Measurements from ENCODE around the gene ARHGAP25.

The ARHGAP25 gene

DNA sequence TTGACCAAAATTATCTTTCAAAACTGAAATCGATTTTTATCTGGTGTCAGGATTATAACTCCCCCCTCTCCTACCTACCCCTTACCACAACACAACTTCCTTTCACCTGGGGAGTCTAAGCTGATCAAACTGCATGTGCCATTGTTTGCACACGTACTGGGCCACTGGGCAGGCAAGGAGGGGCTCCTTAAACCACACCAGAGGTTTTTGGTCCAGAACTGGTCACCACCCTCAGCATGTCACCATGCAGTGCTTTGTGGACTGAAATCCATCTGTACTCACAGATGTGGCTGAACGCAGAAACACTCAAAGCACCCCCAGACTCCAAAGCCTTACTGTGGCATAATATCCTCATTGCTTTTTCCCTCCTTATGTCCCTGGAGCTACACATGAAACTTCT lies 13.9 kb upstream of the ARHGAP25 start:
- no peak for DNase-seq

DNA sequence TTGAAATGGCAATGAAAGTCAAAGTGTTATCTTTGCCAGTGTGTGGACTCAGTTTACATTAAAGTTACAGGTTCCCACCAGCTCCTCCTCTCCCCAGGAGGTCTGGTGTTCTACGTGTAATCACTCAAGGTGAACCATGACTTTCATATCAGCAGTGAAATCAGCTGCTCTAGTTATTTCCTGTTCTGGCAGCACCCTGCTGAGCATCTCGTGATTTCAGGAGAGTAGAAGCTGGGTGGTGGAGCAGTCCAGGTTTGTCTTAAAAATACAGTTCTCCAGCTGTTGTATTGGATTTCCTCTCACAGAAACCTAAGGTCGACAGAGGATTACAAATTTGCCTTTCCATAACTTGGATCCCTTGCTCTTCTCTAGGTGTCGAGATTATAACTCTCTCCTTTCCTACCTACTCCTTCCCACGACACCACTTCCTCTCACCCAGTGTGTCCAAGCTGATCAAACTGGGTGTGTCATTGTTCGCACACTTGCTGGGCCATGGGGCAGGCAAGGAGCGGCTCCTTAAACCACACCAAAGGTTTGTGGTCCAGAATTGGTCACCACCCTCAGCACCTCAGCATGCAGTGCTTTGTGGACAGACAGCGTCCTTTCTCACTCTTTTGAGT lies 13.0 kb upstream of the ARHGAP25 start:
- no peak for DNase-seq

DNA sequence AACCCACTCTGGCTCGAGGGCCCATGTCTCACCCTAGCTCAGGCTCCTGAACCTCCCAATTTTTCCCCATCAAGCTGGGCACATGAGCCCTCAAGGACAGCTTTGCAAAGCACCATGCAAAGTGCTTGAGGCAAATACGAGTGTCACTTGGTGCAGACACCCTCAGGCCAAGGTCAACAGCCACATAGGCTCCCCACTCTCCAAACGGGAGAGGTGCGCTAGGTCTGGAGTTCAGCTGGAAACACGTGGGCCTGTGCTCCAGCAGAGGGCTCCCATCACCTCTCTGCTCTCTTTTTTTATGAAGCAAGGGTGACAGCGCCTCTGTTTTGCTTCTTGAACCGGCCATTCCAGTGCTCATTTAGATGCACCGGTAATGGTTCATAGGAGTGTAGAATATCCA lies 11.9 kb upstream of the ARHGAP25 start:
- no peak for DNase-seq

DNA sequence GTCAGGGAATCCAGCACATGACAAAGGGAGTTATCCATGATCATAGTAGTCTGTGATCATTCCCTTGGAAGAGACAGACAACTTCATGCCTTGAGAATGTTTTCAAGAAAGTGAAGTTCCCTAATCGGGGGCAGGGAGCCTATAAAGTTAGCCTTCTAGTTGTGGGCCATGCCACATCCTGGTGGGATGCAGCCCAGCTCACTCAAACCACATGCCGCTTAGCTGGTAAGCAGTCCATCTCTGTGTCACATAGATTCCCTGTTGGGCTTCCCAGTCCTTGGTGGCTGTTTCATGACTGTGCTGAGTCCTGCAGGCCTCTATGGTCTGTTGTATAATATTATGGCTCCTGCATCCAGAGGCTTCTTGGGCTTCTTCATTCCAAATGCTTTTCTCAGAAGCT lies 11.4 kb upstream of the ARHGAP25 start:
- no peak for DNase-seq

DNA sequence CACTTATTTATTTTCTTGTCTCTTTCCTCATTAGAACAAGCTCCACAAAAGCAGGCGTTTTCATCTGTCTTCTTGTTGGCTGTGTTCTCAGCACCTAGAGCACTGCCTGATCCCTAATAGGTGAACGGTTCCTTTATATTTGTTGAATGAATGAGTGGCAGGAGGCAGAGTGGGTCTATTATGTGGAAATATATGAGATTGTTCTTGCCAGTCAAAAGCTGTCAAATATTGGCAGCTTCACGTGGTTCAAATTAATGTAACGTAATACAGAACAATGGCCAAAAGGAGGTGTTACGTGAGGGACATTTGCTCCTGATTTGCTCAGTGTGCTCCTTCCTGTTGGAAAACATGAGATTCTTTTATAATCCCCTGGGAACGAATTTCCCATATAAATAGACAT lies 8.5 kb upstream of the ARHGAP25 start:
- DNase-seq = no peak

DNA sequence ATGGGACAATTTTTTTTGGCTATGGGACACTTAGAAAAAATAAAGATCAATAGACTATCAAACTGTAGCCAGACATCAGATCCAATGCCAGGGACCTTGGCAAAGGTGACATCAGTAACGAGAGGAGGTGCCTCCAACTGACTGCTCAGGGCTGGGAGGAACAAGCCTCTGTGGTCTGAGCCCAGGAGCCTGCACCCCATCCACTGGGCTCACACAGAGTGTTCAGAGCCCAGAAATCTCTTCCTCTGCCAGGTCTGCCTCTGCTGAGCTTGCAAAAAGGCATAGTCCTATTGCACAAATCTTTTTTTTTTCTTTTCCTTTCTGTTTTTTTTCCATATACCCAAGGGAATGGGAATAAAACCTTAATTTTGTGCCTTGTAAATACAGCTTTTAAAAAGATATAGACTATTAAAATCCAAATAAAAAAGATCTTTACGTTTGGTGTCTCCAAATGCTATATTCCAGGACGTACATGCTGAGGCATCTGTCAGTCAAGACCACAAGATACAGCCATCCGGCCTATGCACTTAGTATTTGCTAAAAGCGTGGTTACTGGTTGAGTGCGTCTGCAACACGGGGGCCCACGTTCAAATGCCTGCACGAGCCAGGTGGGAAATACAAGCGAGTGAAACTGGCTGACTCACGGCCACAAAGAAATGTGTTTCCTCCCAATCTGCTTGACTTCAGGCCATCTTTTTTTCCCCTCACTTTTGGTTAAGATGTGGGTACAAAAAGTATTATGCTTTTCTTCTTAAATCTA lies 7.8 kb upstream of the ARHGAP25 start:
- DNase-seq = peak; percentile 84

DNA sequence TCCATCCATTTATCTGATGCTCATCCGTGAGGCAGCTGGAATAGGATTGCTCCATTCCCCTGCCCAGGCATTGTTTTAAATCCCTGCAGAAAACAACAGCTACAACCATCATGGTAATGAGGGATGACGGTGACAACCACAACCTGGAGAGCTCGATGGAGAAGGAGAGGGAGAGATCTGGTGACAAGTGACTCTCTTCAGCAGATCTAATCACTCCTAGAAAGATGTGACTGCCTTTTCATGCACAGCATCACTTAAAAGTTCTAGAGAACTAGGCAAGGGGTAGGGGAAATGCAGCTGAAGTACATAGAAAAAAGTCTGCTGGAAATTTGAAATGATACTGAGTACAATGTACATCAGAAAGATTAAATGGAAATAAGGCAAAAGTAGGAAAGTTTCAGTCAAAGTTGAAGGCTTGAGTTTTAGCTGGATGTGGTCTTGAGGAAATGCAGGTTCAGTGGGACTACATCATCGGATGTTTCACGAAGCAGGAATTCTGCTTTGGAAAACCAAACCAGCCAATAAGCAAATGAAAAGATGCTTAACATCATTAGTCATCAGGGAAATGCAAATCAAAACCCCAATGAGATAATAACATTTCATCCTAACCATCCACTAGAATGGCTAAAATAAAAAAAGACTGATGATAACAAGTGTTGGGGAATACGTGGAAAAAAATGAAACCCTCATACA lies 6.8 kb upstream of the ARHGAP25 start:
- DNase-seq = no peak

DNA sequence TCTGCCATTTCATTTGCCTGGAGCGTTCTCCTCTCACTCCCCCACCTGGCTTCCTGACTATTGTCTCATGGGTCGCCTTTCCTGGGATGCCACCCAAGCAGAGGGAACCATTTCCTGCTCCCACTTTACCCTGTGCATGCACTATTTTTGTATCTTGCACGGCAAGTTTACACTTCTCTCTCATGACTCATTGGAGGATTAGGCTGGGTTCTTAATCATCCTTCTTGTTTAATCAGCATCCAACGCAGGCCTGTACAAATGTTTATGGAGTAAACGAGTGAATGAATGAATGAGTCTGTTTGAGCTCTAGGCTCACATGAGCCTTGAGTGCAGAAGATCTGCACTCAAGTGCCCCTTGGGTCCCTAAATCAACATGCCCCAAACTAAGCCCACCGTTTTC lies 3.8 kb upstream of the ARHGAP25 start:
- DNase-seq = no peak

DNA sequence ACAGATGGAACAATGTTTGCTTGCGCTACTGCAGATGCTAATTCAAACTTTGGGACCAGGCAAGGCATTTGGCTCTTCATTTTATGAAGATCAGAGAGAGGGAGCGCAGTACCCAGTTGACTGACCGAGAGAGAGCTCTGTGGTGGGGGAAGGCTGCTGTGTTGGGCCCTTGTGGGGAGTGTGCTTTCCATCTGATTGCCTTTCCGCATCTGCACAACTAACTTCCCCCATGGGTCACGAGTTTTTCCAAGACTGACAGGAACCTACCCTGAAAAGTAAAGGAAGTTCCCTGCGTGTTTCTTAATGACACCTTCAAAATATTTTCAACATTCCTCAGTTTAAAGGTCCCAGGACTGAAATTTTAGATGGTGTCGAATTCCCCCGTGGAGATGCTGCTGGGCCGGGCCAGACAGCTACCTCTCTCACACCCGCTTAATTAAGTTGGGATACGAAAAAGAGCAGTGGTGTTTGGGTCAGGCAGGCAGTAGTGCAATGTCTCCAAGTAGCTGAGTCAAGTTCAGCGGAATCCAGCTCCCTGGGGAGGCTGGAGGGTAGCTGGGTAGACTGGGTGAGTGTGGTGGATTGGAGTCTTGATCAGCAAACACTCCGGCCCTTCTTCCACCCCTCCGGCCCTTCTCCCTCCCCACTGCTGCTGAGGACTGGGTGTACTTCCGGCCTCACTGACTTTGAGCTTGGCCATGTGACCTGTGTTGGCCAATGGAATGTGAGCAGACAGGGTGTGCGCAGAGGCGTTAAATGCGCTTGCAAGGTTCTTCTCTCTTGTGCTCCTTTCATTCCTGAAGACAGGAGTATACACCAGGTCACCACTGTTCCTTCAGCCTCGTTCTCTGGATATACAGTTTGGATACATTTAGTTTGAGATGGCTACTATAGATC lies 2.3 kb upstream of the ARHGAP25 start:
- DNase-seq = no peak

DNA sequence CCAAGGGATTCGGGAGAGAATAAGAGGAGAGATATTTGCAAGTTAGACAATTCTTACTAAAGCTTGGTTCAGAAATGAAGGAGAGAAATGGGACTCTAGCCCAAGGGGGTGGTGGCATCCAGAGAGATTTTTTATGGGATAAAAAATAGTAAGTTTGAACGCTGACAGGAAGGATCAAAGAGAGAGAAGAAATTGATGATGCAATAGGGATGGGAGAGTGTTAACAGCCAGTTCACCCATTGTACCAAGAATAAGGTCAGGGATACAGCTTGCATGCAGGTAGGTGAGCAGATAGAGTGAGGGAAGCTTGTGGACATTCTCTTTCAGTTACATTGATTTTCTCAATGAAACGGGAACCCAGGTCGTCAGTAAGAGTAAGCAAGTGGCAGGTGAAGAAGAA lies 1.2 kb upstream of the ARHGAP25 start:
- DNase-seq = no peak

DNA sequence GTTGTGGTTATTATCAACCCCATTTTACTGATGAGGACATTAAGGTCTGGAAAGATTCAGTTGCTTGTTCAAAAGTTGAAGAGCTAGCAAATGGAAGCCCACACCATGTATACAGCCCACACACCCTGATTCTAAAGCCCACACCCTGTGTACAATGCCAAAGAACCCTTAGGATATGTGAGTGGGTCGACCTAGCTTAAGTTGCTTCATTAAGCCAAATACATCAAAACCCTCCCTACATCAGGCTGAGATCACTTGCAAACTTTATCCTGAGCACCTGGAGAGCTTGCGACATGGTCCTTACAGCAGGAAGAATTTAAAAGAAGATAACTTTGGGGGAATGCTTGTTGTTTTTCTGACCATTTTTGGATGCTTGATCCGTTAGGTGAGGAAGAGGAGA lies 435 bp upstream of the ARHGAP25 start:
- DNase-seq = no peak

DNA sequence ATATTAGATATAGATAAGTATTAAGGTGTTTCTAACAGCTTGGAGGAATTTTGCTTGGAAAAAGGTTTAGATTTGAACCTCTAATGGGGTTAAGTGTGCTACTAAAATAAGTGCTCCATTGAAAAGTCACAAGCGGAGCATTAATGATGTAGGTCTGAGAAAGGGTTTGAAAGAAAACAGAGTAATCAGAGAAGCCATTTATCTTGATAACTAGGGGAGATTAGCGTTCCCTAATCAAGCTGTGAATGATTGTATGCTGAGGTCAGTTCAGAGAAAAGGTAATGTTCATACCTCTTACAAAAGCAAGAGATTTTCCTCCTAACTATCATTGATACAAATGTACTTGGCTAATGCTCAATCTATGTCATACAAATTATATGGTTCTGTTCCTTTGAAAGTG lies 1.5 kb downstream of the ARHGAP25 start:
- no peak for DNase-seq

DNA sequence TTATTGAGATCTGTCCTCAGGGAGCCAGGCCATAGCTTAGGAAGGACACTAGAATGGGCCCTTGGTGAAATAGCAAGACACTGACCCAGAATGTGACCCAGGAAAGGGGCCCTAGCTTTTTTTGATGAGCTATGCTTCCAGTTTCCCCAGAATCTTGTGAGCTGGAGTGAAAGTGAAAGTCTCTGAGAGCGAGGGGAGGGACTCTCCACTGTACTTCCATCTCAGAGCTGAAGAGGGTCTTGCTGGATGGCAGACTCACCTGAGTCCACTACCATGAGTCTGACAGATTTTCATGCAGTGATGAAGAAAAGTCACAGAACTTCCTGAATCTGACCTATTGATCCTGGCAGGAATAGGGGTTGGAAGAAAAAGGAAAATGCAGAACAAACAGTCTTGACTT lies 3.1 kb downstream of the ARHGAP25 start:
- peak; percentile 51 for DNase-seq

DNA sequence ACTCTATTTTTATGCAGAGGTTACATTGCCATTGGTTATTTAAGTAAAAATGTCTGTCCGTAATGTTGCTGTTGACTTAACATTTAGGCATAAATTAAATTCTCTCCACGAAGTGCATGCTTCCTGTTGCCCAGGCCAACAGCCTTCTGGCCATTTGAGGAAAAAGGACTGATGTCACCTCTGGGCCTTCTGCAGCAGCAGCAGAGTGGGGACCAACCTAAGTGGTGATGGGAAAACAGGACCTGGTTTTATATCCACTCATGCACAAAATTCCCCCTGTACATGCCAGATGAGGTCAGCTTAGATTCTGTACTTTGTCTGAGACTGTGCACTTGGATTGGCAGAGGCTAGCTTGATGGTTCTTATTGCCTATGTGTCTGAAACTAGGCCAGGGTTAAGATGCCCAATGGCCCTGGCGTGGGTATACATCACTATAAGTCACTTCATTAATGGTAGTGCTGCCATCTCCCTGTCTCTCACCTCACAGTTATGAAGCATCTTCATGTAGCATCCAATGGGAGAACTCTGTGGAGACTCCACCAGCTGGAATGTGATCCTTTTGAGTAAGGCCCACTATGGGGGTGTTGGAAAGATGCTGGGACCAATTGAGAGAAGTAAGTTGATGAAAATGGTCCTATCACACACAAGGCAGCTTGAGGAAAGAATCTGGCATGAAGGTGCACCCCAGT lies 4.4 kb downstream of the ARHGAP25 start:
- DNase-seq = no peak

DNA sequence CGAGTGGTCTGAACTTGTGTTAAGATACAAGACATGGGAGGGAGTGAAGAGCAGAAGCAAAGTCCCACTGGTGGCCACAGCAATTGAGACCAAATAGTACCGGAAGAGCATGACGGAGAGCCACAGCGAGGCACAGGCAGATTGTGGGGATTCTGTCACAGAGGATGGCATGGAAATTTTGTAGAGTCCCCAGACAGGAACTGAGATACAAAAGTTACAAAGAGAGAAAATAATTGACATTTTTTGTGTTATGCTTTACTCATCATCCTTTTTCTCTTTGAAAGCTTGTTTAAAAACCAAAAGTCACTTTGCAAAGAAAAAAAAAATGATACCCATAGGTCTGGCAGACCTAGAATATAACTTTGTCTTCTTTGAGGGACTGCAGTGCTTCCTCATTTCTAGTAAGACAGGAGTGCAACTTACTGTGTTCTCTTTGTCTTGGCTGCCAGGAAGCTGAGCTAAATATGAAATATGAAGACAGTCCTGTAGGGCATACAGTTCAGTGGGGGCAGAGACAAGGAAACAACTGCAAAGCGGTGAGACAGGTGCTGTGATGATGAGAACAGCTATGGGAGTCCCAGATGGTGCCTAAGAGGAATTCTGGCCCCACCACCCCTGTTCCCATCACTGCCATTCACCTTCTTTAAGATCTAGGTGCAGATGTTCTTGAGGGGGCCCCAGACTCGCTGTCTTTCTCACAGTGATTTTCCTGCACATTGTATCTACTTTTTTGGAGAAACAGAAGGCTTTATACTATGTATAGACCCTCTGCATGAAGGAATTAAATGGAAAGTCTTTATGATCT lies 5.2 kb downstream of the ARHGAP25 start:
- DNase-seq = no peak

DNA sequence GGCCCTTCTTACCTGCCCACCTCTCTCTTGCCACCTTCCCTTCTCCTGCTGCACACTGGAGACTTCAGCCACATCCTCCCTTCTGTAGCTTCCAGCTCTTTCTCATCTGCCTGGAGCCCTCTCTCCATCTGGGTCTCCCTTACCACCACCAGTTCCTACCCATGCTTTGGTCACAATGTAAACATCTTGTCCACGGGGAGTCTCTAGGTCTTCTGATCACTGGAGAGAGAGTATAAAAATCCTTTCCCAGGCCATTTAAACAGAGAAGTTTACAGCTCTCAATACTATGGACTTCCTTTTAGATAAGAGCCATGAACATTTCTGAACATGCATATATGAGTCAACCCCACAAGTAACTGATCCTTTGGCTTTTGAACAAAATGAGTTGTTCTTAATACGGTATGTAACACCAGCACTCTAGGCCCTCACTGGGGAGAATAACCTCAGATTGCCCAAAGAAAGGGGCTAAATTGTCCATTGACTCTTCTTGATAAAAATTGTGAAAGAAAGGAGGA lies 5.8 kb downstream of the ARHGAP25 start:
- DNase-seq = no peak

DNA sequence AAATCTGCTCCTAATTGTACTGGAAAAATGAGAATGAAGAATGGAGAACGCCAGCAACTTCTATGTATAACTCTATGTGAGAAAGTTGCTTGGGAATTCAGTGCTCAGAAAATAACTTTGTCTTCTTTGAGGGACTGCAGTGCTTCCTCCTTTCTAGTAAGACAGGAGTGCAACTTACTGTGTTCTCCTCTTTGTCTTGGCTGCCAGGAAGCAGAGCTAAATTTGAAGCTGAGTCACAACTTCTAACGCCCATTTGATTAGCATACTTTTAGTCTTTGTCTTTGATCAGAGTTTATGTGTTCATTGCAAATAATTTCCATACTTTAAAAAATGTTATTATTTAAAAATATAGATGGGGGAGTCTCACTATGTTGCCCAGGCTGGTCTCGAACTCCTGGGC lies 6.6 kb downstream of the ARHGAP25 start:
- DNase-seq = no peak

DNA sequence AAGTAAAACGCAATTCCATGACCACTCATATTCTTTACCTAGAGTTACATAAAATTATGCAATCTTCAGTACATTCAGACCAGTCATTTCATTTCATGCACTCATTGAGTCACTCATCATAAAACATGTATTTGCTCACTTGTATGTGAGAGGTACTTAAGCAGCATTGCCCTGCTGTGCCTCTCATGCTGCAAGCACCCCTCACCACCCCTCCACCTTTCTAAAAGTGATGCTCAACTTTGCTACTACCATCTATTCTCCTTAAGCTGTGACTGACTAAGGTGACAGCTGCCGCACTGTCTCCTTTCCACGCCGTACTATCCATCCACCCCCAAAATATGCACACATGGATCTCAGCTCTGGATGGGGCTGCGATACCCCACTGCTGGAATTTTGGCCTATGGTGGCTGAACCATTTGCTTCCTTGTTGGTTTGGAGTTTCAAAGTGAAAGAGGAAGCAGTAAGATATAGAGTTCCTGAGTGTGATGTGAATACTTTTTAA lies 7.2 kb downstream of the ARHGAP25 start:
- DNase-seq = peak; percentile 42

DNA sequence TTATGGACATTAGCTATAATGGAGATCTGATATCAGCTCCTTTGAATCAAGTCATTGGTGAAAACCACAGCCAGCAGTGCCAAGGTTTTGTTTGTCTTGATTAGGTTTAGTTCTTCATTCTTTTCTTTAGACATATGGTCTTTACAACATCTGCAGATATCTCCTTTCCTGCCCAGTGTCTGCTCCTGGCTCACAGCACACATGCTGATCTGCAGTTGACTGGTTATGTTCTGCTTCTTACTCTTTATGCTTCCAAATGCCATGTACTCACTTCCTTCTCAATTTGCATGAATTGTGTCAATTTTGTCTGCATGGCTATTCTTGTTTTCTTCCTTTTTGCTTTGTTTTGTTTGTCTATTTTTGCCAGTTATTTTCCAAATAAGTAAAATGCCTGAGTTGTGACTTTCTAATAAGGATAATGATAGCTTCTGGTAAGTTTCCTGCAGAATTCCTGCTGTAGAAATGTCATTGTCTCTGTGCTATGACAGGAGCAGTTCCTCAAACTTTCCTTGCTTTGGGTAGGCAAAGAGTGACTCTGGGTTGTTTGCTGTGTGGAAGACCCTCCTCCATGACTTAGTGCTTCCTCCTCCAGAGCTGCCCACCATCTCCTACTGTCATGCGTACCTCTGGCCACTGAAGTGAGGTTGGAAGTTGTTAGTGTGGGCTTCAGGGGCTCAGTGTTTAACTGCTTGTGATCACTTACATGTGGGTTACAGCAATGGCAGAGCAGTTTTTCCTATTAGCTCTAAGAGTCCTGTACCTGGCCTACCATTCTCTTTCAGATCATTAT lies 8.2 kb downstream of the ARHGAP25 start:
- no peak for DNase-seq

DNA sequence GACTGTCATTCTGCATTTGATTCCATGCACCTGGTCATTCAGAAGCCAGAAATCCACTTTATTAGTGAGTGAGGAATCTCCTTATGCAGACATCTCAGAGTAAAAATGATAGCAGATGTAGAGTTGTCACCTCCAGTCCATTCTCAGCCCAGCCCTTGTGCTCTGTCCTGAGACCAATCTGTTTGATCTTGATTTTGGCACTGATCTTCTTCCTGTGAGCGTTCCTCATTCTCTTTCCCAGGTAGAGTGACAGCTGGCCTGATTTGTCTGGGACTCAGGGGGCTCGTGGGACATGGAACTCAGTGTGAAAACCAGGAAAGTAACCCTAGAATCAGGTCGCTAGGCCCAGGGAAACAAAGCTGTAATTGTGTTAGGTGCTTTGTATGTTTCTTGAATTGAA lies 8.9 kb downstream of the ARHGAP25 start:
- DNase-seq = no peak

All from activated naive CD4-positive, alpha-beta T cell treated with anti-CD3 and anti-CD28 coated beads, Interleukin-2, amount 50 U/mL, for 16 hours (primary cell).